HT1080 (cell line): ENCODE measurements around the gene RTN4RL1. TPM values are rescaled to one million over a fixed set of nuclear protein-coding genes. Genes with fewer than 3 reads are reported as not detected.

Experiments used
- DNase-seq: peaks from one replicate; pipeline ENCODE4 v3.0.0-alpha.2; 2015; ENCODE audit warnings: low read depth
- total RNA-seq: library from RNA; depleted of rRNA; stranded (reverse); fragments of >200 nt; shearing (Covaris generic); gene quantifications from 2 replicates; pipeline ENCODE4 v1.2.3, GENCODE V29; 2014

Gene RTN4RL1
- total RNA-seq, 1 experiment from 2014 or later = 5.6 TPM

- DNase-seq = no peak
Observed at GRCh38 chr17:2047590-2047989, 22.5 kb upstream of the RTN4RL1 start.

DNA sequence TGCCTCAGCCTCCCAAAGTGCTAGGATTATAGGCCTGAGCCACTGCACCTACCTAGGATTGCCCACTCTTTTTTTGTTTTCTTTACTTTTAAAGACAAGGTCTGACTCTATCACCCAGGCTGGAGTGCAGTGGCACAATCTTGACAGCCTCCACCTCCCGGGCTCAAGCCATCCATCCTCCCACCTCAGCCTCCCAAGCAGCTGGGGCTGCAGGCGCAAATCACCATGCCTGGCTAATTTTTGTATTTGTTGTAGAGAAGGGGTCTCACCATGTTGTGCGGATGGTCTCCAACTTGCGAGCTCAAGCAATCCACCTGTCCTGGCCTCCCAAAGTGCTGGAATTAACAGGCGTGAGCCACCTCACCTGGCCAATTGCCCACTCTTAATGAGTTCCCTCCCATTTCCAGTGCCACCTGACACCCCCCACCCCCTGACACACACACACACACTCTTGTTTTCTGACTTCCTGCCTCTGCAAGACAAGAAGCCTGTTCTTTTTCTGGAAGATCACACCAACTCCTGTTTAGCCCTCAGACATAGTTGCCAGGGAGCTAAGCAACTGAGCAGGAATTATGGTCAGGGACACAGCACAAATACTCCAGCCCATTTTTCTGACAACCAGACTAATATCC lies 19.2 kb upstream of the RTN4RL1 start:
- no peak for DNase-seq

DNA sequence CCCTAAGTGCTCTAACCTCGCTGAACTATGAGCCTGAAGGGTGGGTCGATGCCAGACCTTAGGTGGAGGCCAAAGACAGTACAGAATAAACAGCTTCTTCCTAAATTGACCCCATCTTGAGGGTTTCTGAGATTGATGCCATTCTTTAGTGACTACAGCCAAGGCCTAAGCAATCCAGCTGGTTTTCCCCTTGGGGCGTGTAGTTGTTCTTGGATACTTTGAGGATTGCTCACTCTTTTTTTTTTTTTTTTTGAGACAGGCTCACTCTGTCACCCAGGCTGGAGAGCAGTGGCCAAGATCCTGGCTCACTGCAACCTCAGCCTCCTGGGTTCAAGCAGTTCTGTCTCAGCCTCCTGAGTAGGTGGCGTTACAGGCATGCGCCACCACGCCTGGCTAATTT lies 18.7 kb upstream of the RTN4RL1 start:
- DNase-seq = peak; percentile 66

- DNase-seq = no peak
Observed at GRCh38 chr17:2042933-2043332, 17.8 kb upstream of the RTN4RL1 start.

GRCh38 chr17:2042390-2042847 lies 17.3 kb upstream of the RTN4RL1 start:
- no peak for DNase-seq

DNA sequence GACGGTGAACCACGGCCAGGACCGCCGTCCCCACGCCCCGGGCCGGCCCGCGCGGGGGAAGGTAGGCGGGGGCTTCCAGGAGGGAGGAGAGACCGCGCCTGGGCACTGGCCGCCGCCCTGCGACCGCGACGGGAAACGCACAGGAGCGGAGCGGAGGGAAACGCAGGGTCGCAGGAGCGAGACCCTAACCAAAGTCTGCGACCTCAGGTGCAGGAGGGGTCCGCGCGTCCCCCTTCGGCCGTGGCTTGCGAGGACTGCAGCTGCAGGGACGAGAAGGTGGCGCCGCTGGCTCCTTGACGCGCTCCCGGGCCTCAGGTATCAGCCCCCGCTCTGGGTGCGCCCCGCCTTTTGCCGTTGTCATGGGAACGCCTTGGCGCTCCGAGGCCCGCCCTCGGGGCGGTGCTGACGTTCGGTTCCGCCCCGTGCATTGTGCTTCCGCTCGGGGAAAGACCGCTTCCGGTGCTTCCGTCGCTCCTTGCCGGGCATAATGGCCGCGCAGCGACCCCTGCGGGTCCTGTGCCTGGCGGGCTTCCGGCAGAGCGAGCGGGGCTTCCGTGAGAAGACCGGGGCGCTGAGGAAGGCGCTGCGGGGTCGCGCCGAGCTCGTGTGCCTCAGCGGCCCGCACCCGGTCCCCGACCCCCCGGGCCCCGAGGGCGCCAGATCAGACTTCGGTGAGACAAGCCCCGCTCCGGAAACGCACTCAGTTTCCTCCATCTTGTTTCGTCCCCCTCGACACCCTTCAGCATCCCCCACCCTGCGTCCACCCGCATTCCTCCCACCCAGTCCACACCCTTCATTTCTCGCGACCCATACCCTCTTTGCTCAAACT lies 16.6 kb upstream of the RTN4RL1 start, which contains the start of gene OVCA2:
TSS of gene OVCA2 (plus strand) at position 462 of the 829 bp plus-strand sequence. CDS start at position 488, 26 bp downstream.
- DNase-seq = peak; percentile 90

GRCh38 chr17:2040942-2041560 lies 15.9 kb upstream of the RTN4RL1 start:
- DNase-seq = no peak

DNA sequence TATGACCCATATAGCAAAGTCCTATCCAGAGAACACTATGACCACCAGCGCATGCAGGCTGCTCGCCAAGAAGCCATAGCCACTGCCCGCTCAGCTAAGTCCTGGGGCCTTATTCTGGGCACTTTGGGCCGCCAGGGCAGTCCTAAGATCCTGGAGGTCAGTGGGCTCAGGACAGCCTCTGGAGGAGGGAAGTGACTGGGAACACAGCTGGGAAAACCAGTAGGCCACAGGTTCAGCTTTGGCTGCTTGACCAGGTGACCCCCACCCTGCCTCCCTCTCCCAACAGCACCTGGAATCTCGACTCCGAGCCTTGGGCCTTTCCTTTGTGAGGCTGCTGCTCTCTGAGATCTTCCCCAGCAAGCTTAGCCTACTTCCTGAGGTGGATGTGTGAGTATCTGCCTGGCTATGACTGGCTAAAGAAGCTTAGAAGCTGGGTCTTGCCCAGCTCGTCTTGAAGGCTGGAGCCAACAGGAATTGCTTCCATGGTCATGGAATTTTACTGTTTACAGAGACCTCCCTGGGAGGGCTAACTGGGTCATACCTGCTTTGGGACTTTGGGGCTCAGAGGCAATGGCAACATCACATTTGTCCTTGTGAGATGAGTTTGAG lies 15.2 kb upstream of the RTN4RL1 start:
- no peak for DNase-seq

DNA sequence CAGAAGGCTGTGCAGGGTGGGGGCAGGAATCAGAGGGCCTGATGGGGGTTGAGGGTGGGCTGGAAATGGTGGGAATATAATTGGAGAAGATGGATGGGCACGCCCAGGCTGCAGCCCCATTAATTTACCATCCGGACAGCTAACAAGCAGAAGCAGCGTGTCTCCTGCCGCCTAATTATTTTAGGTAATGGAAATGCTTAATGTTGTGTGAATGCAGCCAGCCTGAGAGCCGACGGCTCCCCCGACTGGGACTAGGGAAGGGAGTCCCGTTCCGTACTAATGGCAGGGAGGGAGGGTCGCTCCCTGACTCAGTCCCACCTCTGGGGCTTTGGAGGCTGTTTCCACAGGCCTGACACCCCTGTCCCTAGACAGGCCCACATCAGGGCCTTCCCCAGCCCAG lies 12.0 kb upstream of the RTN4RL1 start:
- DNase-seq = no peak

- DNase-seq = no peak
Observed at GRCh38 chr17:2035541-2036488, 10.7 kb upstream of the RTN4RL1 start.

DNA sequence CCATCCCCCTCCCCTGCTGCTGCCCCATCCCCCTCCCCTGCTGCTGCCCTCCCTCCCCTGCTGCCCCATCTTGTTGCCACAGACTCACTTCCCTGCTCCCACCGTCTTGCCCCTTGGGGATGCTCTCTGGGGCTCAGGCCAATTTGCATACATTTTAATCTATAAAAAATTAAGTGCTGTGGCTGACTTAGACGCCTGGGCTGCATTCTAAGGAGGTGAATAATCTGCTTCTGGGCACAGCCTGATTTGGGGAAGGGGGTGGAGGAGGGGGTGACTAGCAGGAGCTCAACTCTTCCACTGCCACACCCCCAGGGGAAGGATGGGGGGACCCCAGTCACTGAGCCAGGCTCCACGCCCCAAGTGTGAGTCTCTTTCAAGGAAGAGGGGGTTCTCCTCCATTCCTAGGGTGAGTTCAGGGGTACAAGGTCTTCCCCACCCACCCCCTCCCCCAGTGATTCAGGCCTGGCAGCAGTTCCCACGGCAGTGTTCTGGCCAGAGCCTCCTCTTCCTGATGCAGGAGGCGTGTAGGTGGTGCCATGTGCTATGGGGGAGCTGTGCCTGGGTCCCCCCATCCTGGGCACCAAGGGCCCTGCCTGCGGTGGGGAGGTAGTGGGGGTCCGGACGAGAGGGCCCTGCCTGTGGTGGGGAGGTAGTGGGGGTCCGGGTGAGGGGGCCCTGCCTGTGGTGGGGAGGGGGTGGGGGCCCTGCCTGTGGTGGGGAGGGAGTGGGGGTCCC lies 9.8 kb upstream of the RTN4RL1 start:
- peak; percentile 50 for DNase-seq

- no peak for DNase-seq
Observed at GRCh38 chr17:2034157-2034556, 9.0 kb upstream of the RTN4RL1 start.

- no peak for DNase-seq
Observed at GRCh38 chr17:2033153-2033552, 8.0 kb upstream of the RTN4RL1 start.

GRCh38 chr17:2030779-2031163 lies 5.6 kb upstream of the RTN4RL1 start:
- DNase-seq = no peak

DNA sequence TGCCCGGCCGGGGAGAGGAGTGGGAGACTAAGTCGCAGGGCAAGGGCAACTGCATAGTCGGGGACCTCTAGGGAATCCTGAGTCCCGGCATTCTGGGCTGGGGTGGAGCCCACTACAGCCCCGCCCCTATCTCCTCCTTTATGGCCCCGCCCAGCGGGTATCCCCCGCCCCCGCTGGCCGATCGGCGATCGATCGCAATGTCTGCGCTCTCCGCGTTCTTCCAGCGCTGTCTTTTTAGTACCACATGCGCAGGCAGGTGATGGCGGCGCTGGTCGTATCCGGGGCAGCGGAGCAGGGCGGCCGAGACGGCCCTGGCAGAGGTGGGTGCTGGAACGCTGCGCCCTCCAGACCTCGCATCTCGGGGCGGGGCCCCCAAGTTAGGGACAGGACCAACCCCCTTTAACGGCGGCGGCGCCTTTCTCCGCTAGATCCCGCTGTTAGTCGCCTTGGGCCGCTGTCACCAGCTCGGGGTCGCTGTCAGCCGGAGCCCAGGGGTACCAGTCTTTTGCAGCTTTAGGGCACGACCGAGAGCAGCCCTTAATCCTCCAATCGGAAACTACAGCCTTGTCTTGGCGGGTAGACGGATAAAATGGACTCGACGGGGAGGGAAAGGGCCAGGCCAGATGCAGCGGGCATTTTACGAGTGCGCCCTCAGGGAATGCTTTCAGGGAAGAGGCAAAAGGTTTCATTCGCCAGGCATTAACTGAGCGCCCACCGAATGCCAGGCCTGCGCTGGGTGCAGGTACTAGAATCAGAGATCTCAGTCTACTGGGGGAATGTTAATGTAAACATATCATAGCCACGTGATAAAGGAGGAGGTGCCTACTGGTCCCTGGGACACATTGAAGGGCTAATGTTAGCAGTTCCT lies 5.0 kb upstream of the RTN4RL1 start, which contains the start of gene DPH1:
TSS of gene DPH1 (plus strand) at position 243 of the 868 bp plus-strand sequence. CDS start at position 260, 17 bp downstream.
- peak; percentile 83 for DNase-seq

DNA sequence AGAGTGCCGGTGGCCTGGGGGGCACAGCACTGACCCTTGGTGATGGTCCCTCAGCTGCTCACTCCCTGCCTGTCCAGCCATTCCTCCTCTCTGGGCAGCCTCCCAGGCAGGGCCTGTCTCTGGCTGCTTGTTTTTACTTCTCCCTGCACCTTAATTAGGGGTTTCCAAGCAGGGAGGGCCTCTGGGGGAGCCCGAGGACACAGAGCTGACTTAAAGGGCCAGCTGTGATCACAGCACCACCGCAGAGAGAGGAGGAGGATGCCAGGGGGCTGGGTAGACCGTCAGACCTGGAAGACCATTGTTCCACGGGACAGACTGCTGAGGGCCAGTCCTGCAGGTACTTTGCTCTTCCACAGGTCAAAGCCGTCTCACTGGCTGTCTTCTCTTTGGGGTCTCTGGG lies 3.6 kb upstream of the RTN4RL1 start:
- DNase-seq = no peak

GRCh38 chr17:2028234-2028614 lies 3.1 kb upstream of the RTN4RL1 start:
- no peak for DNase-seq

GRCh38 chr17:2027528-2028233 lies 2.5 kb upstream of the RTN4RL1 start:
- DNase-seq = no peak
